ENCODE data around the gene BRAP.
"Not testable (repeated sequence)": the region's sequence is repeated elsewhere in the genome, so short reads cannot be mapped to it uniquely, and the experiment has no call there.

Gene BRAP

DNA sequence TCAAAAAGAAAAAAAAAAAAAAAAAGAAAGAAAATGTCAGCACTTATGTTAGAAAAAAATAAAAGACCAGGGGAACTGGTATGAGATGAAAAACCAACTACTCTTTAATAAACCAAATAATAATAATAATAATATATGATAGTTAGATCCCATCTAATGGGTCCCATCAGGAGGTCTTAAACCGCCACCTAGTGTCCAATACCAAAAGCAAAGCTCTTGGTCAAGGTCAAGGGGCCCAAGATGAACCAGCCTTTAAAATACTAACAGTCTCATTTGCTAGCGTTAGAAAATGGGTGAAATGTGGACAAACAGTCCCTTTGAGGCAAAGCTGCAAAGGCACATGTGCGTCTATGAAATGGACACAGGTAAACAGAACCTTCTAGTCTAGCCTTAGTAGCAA, 12.3 kb downstream of the BRAP start:
- no peak for DNase-seq

DNA sequence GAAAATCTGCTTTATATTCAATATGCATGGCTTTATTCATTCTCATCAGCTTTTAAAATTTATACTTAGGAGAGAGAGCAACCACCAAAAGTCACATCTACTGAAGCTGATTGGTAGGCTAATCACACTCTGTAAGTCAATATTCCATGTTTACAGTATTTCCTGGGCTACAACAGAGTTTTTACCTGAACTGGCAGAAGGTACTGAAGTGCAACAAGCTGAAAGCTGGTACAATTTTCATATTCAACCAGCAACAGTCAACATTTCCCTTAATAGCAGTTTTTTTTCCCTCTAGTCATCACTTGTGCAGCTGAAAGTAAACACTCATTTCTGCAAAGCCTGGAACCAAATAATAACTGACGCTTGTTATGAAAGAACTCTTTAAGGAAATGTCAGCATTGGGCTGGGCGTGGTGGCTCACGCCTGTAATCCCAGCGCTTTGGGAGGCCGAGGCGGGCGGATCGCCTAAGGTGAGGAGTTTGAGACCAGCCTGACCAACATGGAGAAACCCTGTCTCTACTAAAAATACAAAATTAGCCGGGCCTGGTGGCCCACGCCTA, 12.9 kb downstream of the BRAP start:
- DNase-seq: no peak

DNA sequence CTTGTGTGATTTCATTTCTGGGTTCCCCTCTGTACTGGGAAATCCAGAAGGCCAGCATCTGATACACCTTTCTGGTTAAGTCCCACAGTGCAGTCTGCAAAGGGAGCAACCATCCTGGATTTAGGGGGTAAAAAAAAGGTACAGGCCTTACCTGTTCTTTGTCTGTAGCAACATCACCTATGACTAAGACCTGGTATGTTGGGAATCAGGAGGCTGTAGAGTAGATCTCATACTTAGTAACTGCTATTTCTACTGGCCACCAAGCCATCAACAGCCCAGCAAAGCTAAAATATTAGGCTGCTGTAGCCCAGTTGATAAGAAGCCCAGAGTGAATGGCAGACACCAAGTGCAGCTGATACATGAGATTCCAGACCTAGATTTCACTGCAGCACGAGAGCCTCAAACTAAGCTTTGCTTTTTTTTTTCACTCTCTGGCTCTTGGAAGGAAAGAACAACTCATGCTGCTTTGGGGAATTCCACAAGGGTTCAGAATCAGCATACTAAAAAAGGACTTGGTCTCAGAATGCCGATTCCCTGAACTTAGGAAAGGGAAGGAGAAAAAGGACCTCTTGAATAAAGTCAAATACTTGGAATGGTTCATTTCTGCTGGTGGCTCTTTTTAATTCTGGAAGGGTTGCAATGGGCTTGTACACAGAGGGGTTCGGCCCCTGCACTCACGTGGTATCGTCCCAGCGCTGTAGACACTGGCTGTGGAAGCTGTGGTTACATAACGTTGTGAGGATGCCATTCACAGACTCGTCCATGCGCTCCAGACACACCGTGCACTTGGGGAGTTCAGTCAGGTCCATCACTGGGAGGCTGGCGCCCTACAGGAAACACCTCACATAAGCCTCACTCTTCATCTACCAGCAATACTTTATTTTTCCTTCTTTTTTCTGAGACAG, 20.5 kb downstream of the BRAP start:
- no peak for DNase-seq

DNA sequence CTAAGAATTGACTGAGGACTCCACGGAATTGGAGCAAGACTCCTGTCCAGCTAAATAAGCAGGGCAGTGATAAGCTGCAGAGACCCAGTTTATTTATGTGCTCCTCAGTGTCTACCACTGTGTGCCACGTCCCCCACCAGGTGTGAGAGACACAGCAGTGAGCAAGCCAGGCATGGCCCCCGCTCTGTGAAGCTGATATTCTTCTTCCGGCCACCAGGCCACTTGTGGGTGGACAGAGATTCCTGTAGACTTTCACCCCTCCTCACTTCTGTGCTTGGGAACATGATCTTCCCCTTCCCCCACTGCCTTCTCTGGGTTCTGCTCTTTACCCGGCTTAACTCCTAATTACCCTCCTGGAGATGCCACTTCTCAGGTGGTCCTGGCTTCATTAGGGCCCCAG, 21.3 kb downstream of the BRAP start:
- DNase-seq: no peak

DNA sequence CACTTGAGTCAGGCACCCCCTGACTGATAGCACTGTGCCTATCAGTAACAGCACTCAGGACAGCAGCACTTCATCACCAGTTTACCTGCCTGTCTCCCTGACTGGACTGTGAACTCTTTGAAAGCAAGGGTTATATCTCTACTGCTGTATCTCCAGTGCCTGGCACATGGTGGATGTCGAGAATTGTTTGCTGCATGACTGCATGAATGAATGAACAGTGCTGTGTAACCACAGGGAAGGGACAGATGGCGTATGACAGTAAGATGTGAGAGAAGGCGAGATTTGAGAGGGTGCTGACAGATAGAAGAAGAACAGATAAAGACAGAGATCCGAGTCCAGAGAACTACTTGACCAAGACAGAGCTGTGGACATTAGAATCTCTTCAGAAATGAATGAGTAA, 29.7 kb downstream of the BRAP start:
- no peak for DNase-seq

DNA sequence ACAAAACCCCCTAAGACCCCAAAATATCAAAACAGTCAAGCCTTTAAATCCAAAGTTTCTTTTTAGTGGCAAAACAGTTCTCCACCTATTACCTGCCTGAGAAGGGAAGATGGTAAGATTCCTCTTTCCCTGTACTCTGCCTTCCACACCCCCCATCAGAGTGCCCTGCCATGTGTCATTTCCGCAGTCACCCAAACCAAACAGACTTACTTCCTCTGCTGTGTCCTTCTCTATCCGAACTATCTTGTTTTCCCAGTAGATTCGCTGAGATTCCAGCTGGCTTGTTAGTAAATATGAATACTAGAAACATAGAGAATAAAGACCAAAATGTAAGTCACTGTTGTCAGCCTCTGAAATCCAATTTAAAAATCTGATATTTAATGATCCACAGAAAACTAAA, 30.4 kb downstream of the BRAP start:
- no peak for DNase-seq

DNA sequence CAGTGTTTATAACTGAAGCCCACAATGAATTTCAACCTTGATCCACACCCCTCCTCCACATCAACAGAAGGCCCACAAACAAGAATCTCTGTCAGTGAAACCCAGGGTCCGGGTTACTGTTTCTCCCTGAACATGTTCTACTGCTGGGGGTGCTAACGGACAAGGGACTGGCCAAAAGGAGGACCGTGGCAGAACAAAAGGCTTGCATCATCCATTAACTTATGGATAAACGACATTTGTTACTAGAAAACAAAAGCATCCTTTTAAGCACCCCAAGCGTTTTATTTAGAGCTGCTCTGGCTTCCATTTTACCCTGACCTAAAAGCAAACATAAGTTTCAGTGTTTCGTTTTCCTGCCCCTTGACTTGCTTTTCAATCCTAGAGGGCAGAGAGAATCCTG, 32.2 kb downstream of the BRAP start:
- no peak for DNase-seq

DNA sequence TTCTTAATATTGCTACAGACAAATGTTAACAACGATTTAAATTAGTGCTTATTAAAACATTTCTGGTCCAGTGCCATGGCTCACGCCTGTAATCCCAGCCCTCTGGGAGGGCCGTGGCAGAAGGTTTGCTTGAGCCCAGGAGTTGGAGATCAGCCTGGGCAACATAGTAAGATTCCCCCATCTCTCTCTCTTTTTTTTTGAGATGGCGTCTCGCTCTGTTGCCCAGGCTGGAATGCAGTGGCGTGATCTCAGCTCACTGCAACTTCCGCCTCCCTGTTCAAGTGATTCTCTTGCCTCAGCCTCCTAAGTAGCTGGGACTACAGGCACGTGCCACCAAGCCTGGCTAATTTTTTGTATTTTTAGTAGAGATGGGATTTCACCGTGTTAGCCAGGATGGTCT, 33.2 kb downstream of the BRAP start:
- not testable (repeated sequence) for DNase-seq

DNA sequence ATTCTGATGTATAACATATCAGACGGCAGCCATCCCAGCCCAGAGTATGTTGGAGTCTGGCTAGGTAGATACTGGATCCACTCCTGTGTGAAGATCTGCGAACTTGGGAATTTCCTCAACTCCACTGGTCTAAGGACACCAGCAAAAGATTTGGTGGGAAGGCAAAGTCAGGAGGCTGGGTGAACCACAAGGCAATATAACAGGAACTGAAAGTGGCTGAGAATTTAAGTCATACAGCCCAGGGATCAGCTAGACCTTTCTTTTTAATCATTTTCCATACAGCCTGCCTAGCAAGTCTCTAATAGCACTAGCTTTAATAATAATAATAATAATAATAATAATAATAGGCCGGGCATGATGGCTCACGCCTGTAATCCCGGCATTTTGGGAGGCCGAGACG, 34.8 kb downstream of the BRAP start:
- no peak for DNase-seq

DNA sequence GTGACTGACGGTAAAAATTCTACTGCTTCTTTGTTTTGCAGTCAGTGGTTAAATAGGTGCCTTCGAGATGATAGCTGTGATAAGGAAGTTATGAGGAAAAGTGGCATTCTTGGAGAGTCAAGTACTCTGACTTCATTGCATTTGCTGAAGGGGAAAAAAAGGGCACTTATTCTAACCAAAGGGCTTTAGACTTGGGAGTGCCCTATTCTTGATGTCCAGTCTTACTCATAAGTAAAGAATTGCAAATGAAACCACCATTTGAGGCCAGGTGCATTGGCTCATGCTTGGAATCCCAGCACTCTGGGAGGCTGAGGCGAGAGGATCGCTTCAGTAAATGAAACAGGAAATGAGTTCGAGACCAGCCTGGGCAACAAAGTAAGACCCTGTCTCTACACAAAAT, 40.3 kb downstream of the BRAP start:
- no peak for DNase-seq

DNA sequence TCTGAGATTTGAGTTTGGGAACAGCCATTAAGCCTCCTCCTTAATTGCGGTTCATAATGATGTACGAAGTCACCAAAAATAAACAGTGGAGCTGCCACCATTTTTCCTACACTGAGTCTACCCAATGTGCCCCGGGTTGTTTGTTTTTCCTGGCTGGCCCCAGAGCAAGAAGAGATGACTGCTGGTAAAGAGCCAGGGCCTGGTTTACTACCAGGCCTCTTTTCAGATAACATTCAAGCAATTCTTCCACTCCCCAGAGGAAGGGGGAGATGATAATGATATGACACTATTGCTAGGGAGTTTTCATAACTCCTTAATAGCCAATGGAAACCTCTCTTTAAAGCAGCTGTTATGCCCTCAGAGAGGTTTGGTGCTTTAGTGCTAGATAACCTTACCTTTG, 42.3 kb downstream of the BRAP start:
- no peak for DNase-seq

DNA sequence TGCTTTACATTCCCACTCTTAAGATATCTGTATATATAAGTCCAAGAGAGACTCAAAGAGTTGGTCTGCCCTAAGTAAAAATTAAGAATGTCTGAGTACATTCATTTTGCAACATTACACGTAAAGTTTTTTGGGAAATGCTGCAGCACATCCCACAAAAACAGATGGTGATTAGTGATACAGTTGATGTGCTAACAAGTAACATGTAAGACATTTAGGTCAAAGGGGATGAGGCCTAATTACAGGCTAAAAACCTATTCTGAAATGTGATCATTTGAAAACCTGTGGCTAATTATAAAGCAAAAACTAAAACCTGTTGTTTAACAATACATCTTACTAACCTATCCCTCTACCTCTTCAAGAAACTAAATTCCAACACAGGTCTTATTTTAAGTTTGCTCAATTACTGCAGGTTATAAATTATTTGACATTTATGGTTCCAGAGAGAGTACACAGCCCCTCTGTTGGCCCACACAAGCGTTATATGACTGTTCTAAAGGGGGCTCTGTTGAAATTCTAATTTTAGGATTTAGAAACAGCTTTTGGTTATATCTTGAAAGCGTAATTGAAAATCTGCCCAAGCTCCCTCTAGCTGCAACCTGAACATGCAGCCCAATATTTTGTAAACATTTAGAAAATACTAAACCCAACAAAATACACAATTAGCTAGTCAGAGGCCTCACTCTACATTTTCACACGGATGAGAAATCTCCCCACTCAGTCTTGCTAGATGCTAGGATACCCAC, 42.9 kb downstream of the BRAP start:
- no peak for DNase-seq

DNA sequence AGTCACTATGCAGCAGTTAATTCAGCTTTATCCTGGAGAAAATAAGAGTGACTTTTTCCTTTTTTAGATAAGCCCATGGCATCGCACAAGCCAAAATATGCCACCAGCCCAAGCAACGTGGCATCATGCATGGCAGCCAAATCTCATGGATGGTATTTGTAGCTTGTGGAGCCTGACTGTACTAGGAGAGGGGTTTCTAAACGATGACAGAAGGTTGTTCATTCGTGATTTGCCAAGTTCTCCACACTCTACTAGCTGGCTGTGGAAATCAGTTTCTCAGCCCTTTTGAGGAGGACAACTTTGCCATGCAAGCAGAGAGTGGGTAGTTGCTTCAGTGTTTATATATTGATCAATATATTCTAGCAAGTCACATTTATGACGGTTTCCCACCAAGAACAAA, 45.2 kb downstream of the BRAP start:
- DNase-seq: no peak

DNA sequence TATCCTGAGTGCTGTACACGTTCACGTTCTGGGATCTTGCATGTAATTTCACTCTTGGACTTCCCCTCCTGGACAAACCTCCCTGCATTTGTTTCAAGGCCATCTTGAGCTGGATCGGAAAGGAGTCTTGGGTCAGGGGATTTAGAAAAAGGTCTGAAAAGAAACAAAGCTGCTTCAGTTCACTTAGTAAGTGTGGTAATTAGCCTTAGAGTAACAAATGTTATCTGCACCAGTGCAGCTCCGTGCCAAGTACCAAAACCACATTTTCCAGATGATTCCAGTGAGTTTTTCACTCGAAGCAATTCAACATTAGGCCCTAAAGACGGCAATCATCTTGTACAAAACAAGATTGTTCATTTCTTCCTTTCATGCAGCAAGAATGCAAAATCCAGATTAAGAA, 47.2 kb downstream of the BRAP start:
- DNase-seq: no peak

DNA sequence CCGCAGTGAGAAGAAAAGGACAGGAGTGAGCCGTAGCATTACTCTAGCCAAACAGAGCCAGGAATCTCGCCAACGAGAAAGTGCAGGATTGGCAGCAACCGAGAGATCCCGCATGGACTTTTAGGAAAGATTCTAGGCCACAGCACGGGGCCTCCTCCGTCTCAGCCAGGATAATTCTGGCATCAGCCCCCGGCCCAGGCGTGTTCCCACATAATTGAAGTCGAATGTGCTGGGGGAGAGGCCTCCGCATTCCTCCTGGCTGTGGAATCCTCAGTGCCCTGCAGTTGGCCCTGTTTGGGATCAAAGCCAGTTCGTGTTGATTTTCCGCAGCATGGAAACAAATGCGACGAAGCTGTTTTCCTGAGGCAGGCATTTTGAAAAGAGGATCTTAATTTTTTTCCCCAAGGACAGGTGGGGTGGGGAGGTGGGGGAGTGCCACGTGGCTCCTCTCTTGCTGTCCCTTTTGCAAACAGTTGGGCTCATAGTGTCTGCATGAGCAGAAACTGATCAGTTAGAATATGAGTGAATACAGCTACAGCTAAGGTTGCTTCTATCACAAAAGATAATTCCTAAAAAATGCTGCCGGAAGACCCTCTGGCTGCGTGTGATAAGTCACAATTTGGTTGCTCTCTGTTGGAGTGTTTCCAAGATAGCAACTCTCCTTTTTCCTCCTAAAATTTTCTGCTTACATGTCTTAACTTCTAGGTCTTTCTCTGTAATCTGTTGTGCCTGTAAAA, 49.4 kb downstream of the BRAP start:
- DNase-seq: no peak

DNA sequence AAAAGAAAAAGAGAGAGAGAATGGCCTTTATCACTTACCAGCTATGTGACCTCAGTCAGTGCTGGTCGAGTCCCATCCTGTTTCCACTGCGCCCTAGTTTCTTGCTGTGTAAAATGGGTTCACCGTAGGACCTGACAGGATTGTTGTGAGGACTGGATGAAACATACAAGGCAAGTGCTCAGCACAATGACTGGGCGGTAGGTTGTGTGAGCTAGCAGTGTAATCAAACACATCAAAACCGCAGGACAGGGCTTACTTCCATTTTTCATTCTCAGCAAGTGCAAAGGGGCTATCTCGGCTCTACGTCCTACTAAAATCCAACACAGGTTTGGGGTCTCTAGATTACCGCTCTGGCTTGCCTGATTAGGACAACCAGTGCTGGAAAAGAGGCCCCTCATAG, 50.2 kb downstream of the BRAP start:
- DNase-seq: no peak

DNA sequence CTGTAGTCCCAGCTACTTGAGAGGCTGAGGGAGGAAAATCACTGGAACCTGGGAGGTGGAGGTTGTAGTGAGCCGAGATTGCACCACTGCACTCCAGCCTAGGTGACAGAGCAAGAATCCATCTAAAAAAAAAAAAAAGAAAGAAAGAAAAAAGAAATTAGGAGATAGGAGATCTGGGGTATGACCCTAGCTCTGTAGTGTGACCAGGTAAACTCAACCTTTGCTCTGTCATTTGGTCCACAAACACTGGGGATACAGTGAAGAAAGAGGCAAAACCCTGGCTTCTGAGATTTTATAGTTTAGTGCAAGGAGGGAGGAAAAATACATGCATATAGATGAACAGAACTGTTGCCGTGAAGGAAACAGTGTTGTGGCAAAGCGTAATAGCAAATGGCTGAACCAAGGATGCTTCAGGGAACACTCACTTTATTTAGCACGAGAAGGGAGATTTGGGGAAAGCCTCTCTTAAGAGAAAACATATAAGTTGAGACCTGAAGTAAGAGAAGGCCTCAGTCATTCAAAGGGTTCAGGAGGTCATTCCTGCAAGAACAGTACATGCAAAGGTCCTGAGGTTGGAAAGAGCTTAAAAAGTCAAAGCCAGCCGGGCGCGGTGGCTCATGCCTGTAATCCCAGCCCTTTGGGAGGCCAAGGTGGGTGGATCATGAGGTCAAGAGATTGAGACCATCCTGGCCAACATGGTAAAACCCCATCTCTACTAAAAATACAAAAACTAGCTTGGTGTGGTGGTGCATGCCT, 57.1 kb downstream of the BRAP start:
- no peak for DNase-seq

DNA sequence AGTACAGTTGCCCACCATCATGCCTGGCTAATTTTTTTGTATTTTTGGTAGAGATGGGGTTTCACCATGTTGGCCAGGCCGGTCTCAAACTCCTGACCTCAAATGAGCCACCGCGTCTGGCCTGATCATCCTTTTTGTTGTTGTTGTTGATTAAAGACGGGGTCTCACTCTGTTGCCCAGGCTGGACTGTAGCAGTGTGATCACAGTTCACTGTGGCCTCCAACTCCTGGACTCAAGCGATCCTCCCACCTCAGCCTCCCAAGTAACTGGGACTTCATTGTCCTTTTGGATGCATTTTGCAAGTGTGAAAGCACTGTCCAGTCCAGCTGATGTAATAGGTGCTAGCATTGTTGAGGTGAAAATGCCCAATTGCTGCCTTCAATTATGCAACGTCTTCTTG, 59.5 kb downstream of the BRAP start:
- DNase-seq: no peak

DNA sequence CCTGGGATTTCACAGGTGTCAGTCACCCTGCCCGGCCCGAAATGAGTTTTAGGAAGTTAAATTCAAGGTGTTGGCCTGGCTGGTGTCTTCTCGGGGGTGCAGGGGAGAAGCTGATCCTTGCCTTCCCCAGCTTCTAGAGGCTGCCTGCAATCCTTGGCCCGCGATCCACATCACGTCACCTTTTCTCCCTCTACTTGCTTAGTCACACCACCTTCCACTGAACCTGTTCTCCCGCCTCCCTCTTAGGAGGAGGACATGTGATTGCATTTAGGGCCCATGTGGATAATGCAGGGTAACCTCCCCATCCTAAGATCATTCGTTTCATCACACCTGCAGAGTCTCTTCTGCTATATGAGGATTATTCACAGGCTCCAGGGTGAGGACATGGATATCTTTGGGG, 61.2 kb downstream of the BRAP start:
- no peak for DNase-seq

DNA sequence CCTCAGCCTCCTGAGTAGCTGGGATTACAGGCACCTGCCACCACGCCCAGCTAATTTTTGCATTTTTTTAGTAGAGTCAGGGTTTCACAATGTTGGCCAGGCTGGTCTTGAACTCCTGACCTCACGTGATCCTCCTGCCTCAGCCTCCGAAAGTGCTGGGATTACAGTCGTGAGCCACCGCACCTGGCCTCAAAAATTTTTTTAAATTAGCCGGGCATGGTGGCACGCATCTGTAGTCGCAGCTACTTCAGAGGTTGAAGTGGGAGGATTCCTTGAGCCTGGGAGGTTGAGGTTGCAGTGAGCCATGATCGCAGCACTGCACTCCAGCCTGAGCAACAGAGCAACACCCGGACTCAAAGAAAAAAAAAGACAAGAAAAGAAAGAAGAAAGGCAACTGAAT, 67.9 kb downstream of the BRAP start:
- not testable (repeated sequence) for DNase-seq

DNA sequence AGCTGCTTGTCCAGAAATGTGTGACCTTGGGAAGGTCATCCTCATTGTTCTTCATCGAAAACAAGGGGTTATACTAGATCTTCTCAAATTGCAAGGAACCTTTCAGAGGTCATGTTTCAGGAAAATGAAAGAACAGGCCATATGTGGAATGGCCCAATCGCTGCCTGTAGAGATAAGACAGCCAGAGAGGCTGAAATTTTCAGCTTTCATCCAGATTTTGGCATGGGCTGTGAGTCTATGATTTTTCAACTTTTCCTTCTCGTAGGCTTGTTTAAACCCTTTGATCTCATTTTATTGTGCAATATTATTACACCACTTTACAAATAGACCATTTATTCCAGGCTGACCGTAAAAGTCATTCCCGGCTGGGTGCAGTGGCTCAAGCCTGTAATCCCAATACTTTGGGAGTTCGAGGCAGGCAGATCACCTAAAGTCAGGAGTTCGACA, 69.6 kb downstream of the BRAP start:
- DNase-seq: no peak

DNA sequence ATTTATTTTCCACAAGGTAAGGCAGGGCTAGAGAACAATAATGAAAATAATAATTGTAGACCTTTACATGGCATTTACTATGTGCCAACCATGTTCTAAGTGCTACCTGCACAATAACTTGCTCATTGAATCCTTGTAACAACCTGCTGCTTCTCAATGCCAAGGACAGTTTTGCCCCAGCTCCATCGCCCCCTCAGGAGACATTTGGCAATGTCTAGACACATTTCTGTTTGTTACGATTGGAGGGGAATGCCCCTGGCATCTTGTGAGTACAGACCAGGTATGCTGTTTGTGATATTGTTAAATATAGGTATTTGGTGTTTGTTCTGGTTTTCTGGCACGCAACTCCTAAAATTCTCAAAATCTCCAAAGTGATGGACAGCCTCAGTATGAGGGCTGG, 78.5 kb downstream of the BRAP start:
- DNase-seq: no peak

Data from activated gamma-delta T cell treated with Interleukin-2 at 50 U/mL for 16 hours (primary cell).